HEK293T (cell line): ENCODE results near the gene ZNF486.
"Not testable (repeated sequence)": the region's sequence is repeated elsewhere in the genome, so short reads cannot be mapped to it uniquely, and the experiment has no call there.

Experiments used
- CTCF ChIA-PET: fragments of 350-600 bp; formaldehyde crosslinking; extraction: SDS; loops from one replicate; lab custom pipeline; 2021; ENCODE audit warnings: antibody characterized with exemption, inconsistent platforms; lab: Yijun Ruan, JAX
- POLR2A ChIA-PET: fragments of 350-600 bp; formaldehyde crosslinking; extraction: SDS; loops from one replicate; lab custom pipeline; 2020; ENCODE audit warnings: antibody characterized with exemption, inconsistent platforms; lab: Yijun Ruan, JAX
- DNase-seq: peaks from one replicate; pipeline ENCODE4 v3.0.0; 2012; ENCODE audit warnings: mixed read lengths; ENCODE audit errors: extremely low spot score
- ARNT ChIP-seq: fragments of 450-650 bp; IDR thresholded peaks from 2 replicates; pipeline ENCODE4 v1.6.1; 2017; ENCODE audit warnings: mild to moderate bottlenecking
- BHLHE40 ChIP-seq: fragments of 450-650 bp; IDR thresholded peaks from 2 replicates; pipeline ENCODE4 v1.6.1; 2016; ENCODE audit warnings: mild to moderate bottlenecking, moderate library complexity, borderline replicate concordance
- CTBP1 ChIP-seq: fragments of 450-650 bp; IDR thresholded peaks from 2 replicates; pipeline ENCODE4 v1.6.1; 2016; ENCODE audit warnings: borderline replicate concordance
- FOXA1 ChIP-seq: fragments of 450-650 bp; IDR thresholded peaks from 2 replicates; pipeline ENCODE4 v1.6.1; 2016; ENCODE audit warnings: mild to moderate bottlenecking
- FOXK2 ChIP-seq: fragments of 450-650 bp; IDR thresholded peaks from 2 replicates; pipeline ENCODE4 v1.6.1; 2016; ENCODE audit warnings: mild to moderate bottlenecking
- FOXM1 ChIP-seq: fragments of 450-650 bp; IDR thresholded peaks from 2 replicates; pipeline ENCODE4 v1.6.1; 2017; ENCODE audit warnings: mild to moderate bottlenecking, borderline replicate concordance
- HDGF ChIP-seq: fragments of 450-650 bp; IDR thresholded peaks from 2 replicates; pipeline ENCODE4 v1.6.1; 2017; ENCODE audit warnings: antibody characterized with exemption, borderline replicate concordance
- L3MBTL2 ChIP-seq: fragments of 450-650 bp; conservative IDR thresholded peaks from 2 replicates; pipeline ENCODE4 v1.6.1; 2016; ENCODE audit warnings: mild to moderate bottlenecking
- LEF1 ChIP-seq: fragments of 450-650 bp; IDR thresholded peaks from 2 replicates; pipeline ENCODE4 v1.6.1; 2017; ENCODE audit warnings: mild to moderate bottlenecking, borderline replicate concordance
- NFRKB ChIP-seq: fragments of 450-650 bp; IDR thresholded peaks from 2 replicates; pipeline ENCODE4 v1.6.1; 2016; ENCODE audit warnings: mild to moderate bottlenecking, moderate library complexity
- SP1 ChIP-seq: fragments of 450-650 bp; IDR thresholded peaks from 2 replicates; pipeline ENCODE4 v1.6.1; 2017
- SUZ12 ChIP-seq: fragments of 450-650 bp; IDR thresholded peaks from 2 replicates; pipeline ENCODE4 v1.6.1; 2016; ENCODE audit warnings: mild to moderate bottlenecking
- TARDBP ChIP-seq: fragments of 450-650 bp; IDR thresholded peaks from 2 replicates; pipeline ENCODE4 v1.6.1; 2016
- ZNF384 ChIP-seq: fragments of 450-650 bp; IDR thresholded peaks from 2 replicates; pipeline ENCODE4 v1.6.1; 2016
- TF ChIP-seq, protein P1 (sequence below): fragments of 450-650 bp; IDR thresholded peaks from 2 replicates; pipeline ENCODE4 v1.6.1; 2016

The ZNF486 gene

DNA sequence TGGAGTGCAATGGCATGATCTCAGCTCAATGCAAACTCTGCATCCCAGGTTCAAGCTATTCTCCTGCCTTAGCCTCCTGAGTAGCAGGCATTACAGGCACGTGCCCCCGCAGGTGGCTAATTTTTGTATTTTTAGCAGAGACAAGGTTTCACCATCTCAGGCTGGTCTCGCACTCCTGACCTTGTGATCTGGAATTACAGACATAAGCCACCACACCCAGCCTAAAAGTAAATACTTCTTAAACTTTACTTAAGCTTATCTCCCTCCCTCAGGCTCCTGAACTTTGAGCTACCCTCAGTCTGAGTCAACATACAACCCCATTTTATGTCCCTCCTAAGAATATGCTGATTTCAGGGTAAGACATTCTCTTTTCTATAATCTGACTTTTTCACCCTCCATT lies 66.1 kb downstream of the ZNF486 start:
- ChIA-PET POLR2A (no interaction called here), CTCF (no interaction called here)
- TF ChIP-seq FOXK2 = no peak
- TF ChIP-seq NFRKB = no peak
- no peak for TF ChIP-seq SP1
- DNase-seq = no peak

DNA sequence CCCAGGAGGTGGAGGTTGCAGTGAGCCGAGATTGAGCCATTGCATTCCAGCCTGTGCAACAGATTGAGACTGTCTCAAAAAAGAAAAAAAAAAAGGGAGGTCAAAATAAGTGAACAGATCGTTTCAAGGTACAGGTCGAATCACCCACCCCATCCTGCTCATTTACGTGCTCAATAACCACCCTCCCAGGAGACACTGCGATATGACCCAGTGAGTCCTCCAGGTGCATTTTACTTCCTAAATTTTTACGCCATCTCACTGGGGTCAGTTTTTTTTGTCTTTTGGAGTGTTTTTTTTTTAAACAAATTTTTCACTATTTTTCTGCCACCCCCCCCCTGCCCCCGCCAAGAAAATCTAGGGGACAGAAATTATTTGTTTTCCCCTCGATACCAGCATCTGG lies 68.1 kb downstream of the ZNF486 start:
- POLR2A ChIA-PET = no interaction called here
- TF ChIP-seq SUZ12 = no peak
- DNase-seq = no peak
- CTCF ChIA-PET = no interaction called here

DNA sequence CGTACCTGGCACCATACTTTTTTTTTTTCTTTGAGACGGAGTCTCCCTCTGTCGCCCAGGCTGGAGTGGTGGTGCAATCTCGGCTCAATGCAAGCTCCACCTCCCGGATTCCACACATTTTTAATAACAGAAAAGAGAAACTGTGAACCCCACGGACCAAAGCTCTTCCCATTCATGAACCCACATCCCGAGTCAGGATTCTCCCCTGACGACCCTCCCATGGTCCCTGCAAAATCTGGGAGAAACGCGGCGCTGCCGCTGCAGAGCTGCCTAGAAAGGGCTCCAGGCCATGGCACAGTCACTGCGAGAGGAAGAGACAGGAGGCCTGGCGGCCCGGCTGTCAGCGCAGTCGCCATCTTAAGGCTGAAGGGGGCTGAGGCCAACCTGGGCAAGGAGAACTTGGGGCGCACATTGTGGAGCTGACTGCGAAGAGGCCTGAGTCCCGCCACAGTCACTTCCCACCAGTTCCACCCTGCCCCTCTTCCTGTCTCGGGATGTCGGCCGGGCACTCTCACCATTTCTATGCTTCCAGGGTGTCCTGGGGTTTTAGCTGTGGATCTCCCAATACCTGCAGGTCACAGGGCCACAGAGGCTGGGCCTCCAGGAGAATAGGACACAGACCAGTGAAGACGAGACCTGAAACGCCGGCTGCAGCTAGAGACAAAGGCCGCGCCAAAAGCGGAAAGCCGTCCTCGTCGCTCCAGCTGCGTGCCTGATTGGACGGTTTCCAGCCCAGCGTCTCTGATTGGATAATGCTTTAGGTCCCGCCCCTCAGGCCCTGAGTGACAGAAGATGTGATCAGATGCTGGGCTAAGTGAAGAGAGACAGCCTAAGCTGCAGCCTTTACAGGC lies 71.0 kb downstream of the ZNF486 start:
- CTCF ChIA-PET = no interaction called here
- TF ChIP-seq SP1 = no peak
- no peak for TF ChIP-seq ARNT
- no peak for TF ChIP-seq CTBP1
- TF ChIP-seq NFRKB = no peak
- no peak for TF ChIP-seq BHLHE40
- no peak for TF ChIP-seq FOXK2
- no peak for TF ChIP-seq HDGF
- TF ChIP-seq TARDBP = no peak
- TF ChIP-seq LEF1 = no peak
- TF ChIP-seq L3MBTL2 = no peak
- TF ChIP-seq FOXA1 = no peak
- TF ChIP-seq SUZ12 = no peak
- no peak for TF ChIP-seq ZNF384
- POLR2A ChIA-PET = no interaction called here
- no peak for DNase-seq

DNA sequence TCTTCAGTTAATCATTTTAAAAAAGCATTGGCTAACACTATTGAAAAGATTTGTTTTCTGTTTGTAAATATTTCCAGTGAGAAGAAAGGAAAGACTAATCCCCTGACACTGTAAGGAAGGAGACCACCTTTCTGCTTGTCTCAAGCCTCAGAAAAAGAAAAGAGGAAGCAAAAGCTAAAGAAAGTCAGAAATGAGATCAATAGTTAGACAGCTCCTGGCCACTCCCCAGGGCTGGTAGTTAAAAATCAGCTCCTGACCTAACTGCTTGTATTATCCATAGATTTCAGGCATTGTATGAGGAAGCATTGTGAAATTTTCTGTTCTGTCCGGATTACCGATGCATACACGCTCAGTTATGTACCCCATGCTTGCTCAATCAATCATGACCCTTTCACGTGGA lies 76.6 kb downstream of the ZNF486 start:
- POLR2A ChIA-PET = no interaction called here
- CTCF ChIA-PET = no interaction called here
- TF ChIP-seq FOXA1 (no peak), FOXK2 (no peak)
- no peak for DNase-seq

DNA sequence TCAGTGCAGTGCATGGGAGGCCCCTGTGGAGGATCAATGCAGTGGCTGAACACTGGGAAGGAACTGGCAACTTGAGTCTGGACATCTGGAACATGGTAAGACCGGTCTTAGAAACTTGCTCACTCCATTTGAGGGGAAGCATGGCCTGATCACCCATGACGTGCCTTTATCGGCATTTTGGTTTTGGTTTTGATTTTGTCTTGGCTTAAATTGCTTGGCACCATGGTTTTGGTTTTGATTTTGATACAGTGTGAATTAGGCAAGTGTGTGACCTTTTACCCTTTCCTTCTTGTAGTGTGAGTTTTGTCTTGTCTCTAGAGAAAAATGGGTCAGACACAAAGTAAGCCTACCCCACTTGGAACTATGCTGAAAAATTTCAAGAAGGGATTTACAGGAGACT lies 77.3 kb downstream of the ZNF486 start:
- DNase-seq = no peak
- ChIA-PET CTCF (no interaction called here), POLR2A (no interaction called here)
- TF ChIP-seq L3MBTL2 (no peak), TARDBP (no peak), FOXK2 (no peak), CTBP1 (no peak), FOXA1 (no peak), HDGF (no peak)

DNA sequence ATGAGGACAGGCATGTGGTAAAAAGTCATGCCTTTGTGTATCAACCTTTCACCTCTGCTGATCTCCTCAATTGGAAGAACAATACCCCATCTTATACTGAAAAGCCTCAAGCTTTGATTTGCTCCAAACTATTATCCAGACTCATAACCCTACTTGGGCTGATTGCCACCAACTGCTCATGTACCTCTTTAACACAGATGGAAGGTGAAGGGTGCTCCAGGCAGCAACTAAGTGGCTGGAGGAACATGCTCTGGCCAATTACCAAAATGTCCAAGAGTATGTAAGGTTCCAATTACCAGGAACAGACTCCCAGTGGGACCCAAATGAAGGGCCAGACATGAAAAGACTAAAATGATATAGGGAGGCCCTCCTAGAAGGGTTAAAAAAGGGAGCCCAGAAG lies 78.3 kb downstream of the ZNF486 start:
- POLR2A ChIA-PET = no interaction called here
- TF ChIP-seq NFRKB = no peak
- TF ChIP-seq FOXK2 = no peak
- TF ChIP-seq ZNF384 = no peak
- no peak for TF ChIP-seq BHLHE40
- no peak for TF ChIP-seq HDGF
- no peak for TF ChIP-seq SUZ12
- no peak for TF ChIP-seq FOXM1
- no peak for TF ChIP-seq L3MBTL2
- TF ChIP-seq CTBP1 = no peak
- TF ChIP-seq TARDBP = no peak
- TF ChIP-seq, protein P1, sequence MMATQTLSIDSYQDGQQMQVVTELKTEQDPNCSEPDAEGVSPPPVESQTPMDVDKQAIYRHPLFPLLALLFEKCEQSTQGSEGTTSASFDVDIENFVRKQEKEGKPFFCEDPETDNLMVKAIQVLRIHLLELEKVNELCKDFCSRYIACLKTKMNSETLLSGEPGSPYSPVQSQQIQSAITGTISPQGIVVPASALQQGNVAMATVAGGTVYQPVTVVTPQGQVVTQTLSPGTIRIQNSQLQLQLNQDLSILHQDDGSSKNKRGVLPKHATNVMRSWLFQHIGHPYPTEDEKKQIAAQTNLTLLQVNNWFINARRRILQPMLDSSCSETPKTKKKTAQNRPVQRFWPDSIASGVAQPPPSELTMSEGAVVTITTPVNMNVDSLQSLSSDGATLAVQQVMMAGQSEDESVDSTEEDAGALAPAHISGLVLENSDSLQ = no peak
- DNase-seq = no peak
- CTCF ChIA-PET = no interaction called here

DNA sequence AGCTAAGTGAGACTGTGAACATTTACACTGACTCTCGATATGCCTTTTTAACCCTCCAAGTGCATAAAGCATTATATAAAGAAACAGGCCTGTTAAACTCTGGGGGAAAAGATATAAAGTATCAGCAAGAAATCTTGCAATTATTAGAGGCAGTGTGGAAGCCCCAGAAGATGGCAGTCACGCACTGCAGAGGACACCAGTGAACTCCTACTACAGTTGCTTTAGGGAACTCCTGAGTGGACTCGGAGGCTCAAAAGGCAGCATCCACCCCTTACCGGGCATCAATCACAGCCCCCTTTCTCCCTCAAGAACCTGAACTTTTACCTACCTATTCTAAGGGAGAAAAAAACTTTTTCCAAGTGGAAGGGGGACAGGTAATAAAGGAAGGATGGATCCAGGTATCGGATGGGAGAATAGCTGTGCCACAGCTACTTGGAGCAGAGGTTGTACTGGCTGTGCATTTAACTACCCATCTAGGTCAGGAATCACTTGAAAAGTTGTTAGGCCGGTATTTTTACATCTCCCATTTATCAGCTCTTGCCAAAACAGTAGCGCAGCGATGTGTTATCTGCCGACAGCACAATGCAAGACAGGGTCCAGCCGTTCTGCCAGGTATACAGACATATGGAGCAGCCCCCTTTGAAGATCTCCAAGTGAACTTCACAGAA lies 80.1 kb downstream of the ZNF486 start:
- POLR2A ChIA-PET = no interaction called here
- DNase-seq = no peak

DNA sequence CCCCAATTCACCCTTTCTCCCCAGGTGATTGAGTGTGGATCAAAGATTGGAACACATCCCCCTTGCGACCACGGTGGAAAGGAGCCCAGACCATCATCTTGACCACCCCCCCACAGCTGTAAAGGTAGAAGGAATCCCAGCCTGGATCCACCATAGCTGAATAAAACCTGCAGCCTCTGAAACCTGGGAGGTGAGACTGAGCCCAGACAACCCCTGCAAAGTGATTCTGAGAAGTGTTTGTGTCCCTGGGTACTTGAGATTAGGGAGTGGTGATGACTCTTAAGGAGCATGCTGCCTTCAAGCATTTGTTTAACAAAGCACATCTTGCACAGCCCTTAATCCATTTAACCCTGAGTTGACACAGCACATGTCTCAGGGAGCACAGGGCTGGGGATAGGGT lies 81.2 kb downstream of the ZNF486 start:
- DNase-seq, CTCF ChIA-PET, POLR2A ChIA-PET: not testable (repeated sequence)

More for the DNA sequence above, 80.1 kb downstream of the ZNF486 start:
- no peak for TF ChIP-seq SUZ12
- TF ChIP-seq FOXM1 = no peak
- no peak for TF ChIP-seq TARDBP
- TF ChIP-seq ARNT = no peak
- TF ChIP-seq L3MBTL2 = no peak
- TF ChIP-seq SP1 = no peak
- no peak for TF ChIP-seq BHLHE40
- TF ChIP-seq ZNF384 = no peak
- TF ChIP-seq, protein P1 = no peak
- TF ChIP-seq FOXA1 = no peak
- CTCF ChIA-PET = no interaction called here
